ENCODE data around the gene PLA2G6. TPM values are rescaled to one million over a fixed set of nuclear protein-coding genes. Genes with fewer than 3 reads are reported as not detected.
A peak's percentile ranks its signal among the peaks of the same experiment; 100 is the strongest.
"Not testable (repeated sequence)": the region's sequence is repeated elsewhere in the genome, so short reads cannot be mapped to it uniquely, and the experiment has no call there.

The PLA2G6 gene
- total RNA-seq, 2 donors from 2014 or later: 24.1 to 38.5 TPM

DNA sequence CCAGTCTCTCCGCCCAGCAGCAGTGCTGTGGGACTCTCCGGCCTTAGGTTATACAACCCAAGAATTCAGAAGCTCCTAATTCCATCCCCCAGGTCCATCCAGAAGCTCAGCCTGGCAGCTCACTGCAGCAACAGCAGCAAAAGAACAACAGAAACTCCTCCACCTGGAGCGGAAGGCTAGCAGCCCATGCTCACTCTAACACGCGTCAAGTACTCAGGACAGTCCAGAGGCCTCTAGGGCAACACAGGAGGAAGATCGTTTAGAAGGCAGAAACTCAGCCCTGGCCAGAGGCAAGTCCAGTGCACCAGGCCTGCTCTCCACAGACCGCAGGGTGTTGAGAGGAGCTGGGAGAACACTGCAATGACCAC lies 17.1 kb downstream of the PLA2G6 start:
- TF ChIP-seq, protein P1, sequence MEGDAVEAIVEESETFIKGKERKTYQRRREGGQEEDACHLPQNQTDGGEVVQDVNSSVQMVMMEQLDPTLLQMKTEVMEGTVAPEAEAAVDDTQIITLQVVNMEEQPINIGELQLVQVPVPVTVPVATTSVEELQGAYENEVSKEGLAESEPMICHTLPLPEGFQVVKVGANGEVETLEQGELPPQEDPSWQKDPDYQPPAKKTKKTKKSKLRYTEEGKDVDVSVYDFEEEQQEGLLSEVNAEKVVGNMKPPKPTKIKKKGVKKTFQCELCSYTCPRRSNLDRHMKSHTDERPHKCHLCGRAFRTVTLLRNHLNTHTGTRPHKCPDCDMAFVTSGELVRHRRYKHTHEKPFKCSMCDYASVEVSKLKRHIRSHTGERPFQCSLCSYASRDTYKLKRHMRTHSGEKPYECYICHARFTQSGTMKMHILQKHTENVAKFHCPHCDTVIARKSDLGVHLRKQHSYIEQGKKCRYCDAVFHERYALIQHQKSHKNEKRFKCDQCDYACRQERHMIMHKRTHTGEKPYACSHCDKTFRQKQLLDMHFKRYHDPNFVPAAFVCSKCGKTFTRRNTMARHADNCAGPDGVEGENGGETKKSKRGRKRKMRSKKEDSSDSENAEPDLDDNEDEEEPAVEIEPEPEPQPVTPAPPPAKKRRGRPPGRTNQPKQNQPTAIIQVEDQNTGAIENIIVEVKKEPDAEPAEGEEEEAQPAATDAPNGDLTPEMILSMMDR (IDR thresholded peaks at IDR 0.05): no peak
- peak overlapping the region in 1 of 2 donors; percentile 31 for H3K9ac ChIP-seq (ENCODE audit: low read depth in 2 of 2, low read length in 2 of 2)
- H3K27ac ChIP-seq: no peak overlapping the region
- intact Hi-C loops (cut with DNase I): no loop called here
- H3K4me3 ChIP-seq: no peak overlapping the region
- no peaks in the 10 kb centered on the region for H3K36me3 ChIP-seq
- DNase-seq: no peak
- no peaks in the 10 kb centered on the region for H3K4me1 ChIP-seq
- H3K27me3 ChIP-seq: no peaks in the 10 kb centered on the region
- no peaks in the 10 kb centered on the region for H3K9me3 ChIP-seq

DNA sequence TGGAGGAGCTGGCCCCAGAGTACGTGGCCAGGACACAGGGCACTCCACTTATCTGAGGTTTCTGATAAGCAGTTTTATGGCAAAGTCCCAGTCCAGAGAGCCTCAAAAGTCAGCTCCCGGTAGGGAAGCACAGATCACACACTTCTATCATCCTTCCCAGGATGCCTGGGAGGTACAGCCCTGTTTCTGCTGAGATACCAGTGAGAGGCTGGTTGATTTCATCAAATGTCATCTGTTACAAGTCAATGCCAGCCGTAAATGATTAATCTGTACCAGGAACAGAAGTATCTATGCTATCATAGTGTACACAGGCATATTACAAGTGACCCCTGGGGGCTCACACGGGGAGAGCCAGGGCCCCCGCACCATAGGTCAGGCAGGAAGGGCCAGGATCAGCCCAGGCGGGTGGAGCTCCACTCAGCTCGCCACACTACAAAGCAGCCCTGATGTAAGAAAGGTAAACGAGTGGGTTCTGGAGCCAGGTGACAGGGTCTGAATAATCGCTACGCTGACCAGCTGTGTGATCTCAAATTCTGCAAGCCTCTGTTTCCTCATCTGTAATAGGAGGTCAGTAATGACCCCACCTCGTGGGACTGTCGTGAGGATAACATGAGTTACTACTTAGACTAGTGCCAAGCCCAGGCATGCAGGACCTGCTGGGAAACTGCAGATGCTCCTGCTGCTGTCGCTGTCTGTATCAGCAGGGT lies 17.6 kb downstream of the PLA2G6 start:
- Histone ChIP-seq H3K4me3 (no peak overlapping the region), H3K4me1 (no peaks in the 10 kb centered on the region), H3K9me3 (no peaks in the 10 kb centered on the region), H3K27ac (no peak overlapping the region), H3K9ac (ENCODE audit: low read depth in 2 of 2, low read length in 2 of 2) (peak overlapping the region in 1 of 2 donors; percentile 31), H3K36me3 (no peaks in the 10 kb centered on the region), H3K27me3 (no peaks in the 10 kb centered on the region)
- TF ChIP-seq, protein P1 (IDR thresholded peaks at IDR 0.05): no peak
- intact Hi-C loops (cut with DNase I): no loop called here
- no peak for DNase-seq

DNA sequence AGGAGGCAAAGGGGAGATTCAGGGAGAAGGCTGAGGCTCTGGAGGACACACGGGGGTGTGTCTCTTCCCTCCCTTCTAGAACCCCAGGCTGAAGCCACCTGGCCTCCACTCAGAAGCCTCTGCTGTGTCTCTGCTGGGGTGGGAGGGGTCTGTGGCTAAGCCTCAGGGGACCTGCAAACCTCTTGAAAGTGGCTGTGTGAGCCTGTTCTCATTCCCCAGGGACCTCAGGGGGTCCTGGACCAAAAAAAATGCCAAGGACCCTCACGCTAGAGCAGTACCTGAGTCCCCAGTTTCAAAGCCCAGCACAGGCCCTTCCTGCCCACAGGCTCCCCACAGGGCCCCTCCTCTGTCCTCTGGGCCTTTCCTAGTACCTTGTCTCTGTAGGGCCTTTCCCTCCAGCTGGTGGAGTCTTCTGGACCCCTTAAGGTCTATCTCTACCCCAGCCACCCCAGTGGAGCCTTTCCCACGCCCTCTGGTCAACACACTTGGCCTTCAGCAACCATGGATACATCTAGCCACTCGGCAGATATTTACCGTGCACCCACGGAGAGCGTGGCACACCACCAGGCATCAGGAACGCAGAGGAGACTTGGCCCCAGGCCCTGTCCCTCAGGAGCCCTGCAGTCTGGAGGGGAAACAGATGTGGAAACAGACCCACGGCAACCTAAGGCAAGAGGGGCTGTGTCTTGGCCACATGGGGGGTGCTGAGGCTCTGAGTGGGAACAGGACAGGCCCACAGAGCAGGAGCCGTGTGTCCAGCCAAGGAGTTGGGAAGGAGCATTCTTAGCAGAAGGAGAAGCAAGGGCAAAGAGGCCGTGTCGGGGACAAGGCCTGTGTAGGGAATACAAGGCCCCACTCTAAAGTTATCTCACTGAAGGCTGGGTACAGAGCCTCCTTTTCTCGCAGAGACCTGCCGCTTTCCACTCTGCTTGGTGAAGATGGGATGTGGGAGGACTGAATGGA lies 18.5 kb downstream of the PLA2G6 start:
- Histone ChIP-seq H3K4me1 (no peaks in the 10 kb centered on the region), H3K36me3 (no peaks in the 10 kb centered on the region), H3K9ac (ENCODE audit: low read depth in 2 of 2, low read length in 2 of 2) (peak overlapping the region in 1 of 2 donors; percentile 26), H3K9me3 (no peaks in the 10 kb centered on the region), H3K4me3 (no peak overlapping the region), H3K27ac (no peak overlapping the region), H3K27me3 (no peaks in the 10 kb centered on the region)
- intact Hi-C loops (cut with DNase I): no loop called here
- no peak for DNase-seq
- TF ChIP-seq, protein P1 (IDR thresholded peaks at IDR 0.05): no peak

DNA sequence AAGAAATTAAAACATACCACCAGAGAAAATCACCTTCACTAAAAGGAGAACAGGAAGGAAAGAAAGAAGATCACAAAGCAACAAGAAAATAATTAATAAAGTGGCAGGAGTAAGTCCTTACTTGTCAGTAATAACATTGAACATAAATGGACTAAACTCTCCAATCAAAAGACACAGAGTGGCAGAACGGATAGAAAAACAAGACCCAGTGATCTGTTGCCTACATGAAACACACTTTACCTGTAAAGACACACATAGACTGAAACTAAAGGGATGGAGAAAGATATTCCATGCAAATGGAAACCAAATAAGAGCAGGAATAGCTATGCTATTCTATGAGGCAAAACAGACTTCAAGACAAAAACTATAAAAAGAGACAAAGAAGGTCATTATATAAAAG lies 25.9 kb downstream of the PLA2G6 start:
- H3K4me3 ChIP-seq: no peak overlapping the region
- intact Hi-C loops (cut with DNase I): no loop called here
- no peak overlapping the region for H3K9ac ChIP-seq (ENCODE audit: low read depth in 2 of 2, low read length in 2 of 2)
- no peak overlapping the region for H3K27ac ChIP-seq
- no peaks in the 10 kb centered on the region for H3K4me1 ChIP-seq
- DNase-seq: no peak
- H3K9me3 ChIP-seq: no peaks in the 10 kb centered on the region
- no peaks in the 10 kb centered on the region for H3K36me3 ChIP-seq
- TF ChIP-seq, protein P1 (IDR thresholded peaks at IDR 0.05): no peak
- no peaks in the 10 kb centered on the region for H3K27me3 ChIP-seq

DNA sequence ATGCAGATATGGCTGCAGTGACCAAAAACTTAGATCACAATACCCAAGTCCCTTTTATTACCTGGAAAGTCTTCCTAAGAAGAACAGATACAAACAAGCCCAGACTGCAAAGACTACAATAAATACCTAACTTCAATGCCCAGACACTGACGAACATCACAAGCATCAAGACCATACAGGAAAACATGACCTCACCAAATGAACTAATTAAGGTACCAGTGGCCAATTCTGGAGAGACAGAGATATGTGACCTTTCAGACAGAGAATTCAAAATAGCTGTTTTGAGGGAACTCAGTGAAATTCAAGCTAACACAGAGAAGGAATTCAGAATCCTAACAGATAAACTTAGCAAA lies 27.1 kb downstream of the PLA2G6 start:
- H3K4me3 ChIP-seq; H3K4me1 ChIP-seq; DNase-seq; H3K9ac ChIP-seq (ENCODE audit: low read depth in 2 of 2, low read length in 2 of 2); H3K27me3 ChIP-seq; intact Hi-C loops (cut with DNase I); H3K9me3 ChIP-seq; H3K36me3 ChIP-seq; H3K27ac ChIP-seq: not testable (repeated sequence)

All from colonic mucosa (tissue), 4 donors.